Testis (tissue), 2 donors: ENCODE results near the gene EPS15.

Source experiments
- POLR2A ChIP-seq: fragments of 450-650 bp; IDR thresholded peaks from one replicate; pipeline ENCODE4 v1.6.1; 2017; ENCODE audit warnings: antibody characterized with exemption, mild to moderate bottlenecking, moderate library complexity
- TF ChIP-seq, protein P1 (sequence below), 3 experiments: fragments of 450-650 bp in 2 of 3; fragments of 200-600 bp in 1 of 3; sonication (generic) in 1 of 3; IDR thresholded peaks; one replicate each; pipeline ENCODE4 v1.5.1; 2016 to 2019; ENCODE audit warnings: antibody characterized with exemption in 3 of 3, mild to moderate bottlenecking in 2 of 3, moderate library complexity in 1 of 3

DNA sequence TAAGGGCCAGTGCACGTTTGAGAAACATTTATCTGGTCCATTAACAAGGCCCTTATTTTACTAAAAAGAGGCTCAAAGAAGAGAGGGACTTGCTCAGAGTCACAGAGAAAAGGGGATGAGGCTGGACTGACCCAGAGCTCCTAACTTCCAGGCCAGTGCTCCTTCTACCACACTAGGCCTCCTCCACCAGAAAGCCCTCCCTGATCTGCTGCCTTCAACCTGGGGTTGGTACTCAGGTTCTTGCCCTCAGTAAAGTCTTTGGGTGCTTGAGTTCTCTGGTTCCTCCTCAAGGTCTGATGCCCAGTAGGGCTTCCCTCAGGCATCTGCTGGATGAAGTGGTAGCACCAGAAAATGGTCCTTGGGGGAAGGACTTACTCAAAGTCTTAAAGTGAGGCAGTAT, 214.7 kb downstream of the EPS15 start:
- TF ChIP-seq, protein P1, sequence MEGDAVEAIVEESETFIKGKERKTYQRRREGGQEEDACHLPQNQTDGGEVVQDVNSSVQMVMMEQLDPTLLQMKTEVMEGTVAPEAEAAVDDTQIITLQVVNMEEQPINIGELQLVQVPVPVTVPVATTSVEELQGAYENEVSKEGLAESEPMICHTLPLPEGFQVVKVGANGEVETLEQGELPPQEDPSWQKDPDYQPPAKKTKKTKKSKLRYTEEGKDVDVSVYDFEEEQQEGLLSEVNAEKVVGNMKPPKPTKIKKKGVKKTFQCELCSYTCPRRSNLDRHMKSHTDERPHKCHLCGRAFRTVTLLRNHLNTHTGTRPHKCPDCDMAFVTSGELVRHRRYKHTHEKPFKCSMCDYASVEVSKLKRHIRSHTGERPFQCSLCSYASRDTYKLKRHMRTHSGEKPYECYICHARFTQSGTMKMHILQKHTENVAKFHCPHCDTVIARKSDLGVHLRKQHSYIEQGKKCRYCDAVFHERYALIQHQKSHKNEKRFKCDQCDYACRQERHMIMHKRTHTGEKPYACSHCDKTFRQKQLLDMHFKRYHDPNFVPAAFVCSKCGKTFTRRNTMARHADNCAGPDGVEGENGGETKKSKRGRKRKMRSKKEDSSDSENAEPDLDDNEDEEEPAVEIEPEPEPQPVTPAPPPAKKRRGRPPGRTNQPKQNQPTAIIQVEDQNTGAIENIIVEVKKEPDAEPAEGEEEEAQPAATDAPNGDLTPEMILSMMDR (IDR thresholded peaks at IDR 0.05), result no peak
- TF ChIP-seq POLR2A, result no peak
